Coronary artery (tissue), 2 donors: ENCODE data around the gene HOXD3.

ENCODE experiments used
- DNase-seq: peaks from one replicate; pipeline ENCODE4 v3.0.0-alpha.2; 2017; ENCODE audit warnings: low spot score
- H3K27ac ChIP-seq, 2 donors: fragments of 200-600 bp; sonication (generic); one replicate each; pipeline ENCODE4 v1.5.1; 2016 to 2019
- H3K4me3 ChIP-seq: fragments of 200-600 bp; sonication (generic); 2 replicates; pipeline ENCODE4 v1.5.1; 2016; ENCODE audit warnings: mild to moderate bottlenecking, moderate library complexity
- TF ChIP-seq, protein P1 (sequence below): fragments of 200-600 bp; sonication (generic); IDR thresholded peaks from one replicate; pipeline ENCODE4 v1.5.1; 2019; ENCODE audit warnings: antibody characterized with exemption

HOXD3 gene

DNA sequence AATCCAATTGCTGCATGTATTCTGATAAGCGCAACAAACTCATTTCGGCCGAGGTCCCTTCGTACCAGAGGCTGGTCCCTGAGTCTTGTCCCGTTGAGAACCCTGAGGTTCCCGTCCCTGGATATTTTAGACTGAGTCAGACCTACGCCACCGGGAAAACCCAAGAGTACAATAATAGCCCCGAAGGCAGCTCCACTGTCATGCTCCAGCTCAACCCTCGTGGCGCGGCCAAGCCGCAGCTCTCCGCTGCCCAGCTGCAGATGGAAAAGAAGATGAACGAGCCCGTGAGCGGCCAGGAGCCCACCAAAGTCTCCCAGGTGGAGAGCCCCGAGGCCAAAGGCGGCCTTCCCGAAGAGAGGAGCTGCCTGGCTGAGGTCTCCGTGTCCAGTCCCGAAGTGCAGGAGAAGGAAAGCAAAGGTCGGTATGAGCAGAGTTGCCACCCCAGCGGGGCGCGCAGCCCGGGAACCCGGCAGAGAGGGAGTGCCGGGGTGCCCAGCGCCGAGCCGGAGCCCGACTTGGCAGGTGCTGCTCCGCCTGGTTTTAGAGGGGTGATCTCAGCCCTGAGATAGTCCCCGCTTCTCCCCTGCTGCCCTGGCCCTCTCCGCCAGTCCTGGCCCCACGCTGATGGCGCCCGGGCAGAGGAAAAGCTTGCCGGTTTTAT lies 39.8 kb upstream of the HOXD3 start:
- H3K4me3 ChIP-seq = no peak overlapping the region
- DNase-seq = no peak
- TF ChIP-seq, protein P1, sequence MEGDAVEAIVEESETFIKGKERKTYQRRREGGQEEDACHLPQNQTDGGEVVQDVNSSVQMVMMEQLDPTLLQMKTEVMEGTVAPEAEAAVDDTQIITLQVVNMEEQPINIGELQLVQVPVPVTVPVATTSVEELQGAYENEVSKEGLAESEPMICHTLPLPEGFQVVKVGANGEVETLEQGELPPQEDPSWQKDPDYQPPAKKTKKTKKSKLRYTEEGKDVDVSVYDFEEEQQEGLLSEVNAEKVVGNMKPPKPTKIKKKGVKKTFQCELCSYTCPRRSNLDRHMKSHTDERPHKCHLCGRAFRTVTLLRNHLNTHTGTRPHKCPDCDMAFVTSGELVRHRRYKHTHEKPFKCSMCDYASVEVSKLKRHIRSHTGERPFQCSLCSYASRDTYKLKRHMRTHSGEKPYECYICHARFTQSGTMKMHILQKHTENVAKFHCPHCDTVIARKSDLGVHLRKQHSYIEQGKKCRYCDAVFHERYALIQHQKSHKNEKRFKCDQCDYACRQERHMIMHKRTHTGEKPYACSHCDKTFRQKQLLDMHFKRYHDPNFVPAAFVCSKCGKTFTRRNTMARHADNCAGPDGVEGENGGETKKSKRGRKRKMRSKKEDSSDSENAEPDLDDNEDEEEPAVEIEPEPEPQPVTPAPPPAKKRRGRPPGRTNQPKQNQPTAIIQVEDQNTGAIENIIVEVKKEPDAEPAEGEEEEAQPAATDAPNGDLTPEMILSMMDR = no peak
- H3K27ac ChIP-seq = no peak overlapping the region

DNA sequence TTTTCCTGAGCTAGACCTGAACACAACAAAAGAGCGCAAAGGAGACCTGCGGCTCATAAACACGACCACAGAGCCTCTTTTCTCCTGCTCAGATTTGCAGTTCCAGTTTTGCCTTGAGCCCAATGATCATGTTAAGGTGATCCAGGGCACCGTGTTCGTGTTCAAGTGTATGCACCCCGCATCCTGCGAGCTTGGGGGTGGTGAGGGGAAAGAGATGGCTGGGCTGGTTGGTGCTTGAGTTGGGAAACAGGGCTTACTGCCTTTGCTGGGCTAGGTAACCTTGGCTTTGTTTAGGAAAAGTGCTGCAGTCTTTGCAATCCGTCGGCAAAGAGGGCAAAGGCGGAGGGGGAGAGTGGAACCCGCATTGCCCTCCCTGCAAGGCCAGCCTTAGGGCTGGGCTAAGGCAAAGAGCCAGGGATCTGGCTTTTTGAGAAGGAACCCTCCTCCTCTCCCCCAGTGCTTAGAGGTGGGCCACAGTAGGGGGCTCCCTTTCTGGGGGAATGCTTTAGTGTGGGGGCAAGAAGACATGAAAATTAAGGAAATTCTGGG lies 39.2 kb upstream of the HOXD3 start:
- no peak overlapping the region for H3K27ac ChIP-seq
- TF ChIP-seq, protein P1 = no peak
- H3K4me3 ChIP-seq = no peak overlapping the region
- DNase-seq = no peak

DNA sequence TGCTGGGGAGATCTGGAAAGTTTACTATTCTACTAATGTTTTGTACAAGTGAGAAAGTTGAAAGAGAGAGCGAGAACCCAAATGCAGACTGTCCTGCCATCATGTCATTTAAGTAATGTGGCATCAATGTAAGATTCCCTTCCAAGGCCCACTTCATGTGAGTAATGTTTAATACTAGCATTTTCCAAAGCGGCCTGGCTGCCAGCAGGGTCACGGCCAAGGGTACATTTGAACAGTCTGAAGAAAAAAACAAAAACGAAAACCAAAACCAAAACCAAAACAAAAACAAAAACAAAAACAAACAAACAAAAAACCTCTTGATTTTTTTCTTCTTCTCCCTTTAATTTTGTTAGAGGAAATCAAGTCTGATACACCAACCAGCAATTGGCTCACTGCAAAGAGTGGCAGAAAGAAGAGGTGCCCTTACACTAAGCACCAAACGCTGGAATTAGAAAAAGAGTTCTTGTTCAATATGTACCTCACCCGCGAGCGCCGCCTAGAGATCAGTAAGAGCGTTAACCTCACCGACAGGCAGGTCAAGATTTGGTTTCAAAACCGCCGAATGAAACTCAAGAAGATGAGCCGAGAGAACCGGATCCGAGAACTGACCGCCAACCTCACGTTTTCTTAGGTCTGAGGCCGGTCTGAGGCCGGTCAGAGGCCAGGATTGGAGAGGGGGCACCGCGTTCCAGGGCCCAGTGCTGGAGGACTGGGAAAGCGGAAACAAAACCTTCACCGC lies 38.3 kb upstream of the HOXD3 start:
- no peak for DNase-seq
- Histone ChIP-seq H3K27ac (no peak overlapping the region), H3K4me3 (no peak overlapping the region)
- TF ChIP-seq, protein P1 = no peak

DNA sequence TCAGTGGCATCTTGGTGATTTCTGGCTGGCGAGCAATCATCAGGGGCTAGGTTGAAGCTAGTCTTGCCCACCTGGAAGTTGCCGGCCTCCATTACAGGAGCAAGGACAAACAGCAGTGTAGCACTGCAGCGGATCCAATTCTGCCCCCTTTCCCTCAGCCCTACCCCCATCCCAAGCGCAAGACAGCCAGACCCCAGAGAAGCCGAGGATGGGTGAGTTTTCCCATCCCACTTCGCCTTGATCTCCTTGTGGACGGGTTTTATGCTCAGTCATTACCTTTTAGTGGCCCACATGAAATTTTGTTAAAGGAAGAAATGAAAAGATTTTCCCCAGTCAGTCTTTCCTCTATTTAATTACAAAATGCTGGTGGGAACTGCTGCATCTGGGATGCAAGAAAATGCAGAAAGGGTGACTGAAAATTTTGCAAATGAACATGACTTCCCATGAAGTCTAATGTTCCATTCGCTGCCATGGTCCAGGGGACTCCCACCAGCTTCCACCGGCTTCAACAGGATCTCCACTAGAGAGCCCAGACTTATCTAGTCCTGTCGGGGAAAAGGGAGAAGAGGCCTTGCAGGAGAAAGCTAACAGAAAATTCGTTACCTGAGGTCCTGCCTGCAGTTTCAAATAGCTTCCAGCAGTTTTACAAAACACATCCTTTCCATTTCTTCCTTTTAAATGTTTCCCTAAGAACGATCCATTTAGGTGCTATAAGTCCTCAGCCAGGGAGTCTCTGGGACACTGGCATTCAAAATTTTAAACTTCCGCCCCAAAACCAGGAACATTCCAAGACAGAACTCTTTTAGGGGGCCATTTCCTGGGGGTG lies 36.5 kb upstream of the HOXD3 start:
- DNase-seq = no peak
- no peak overlapping the region for H3K27ac ChIP-seq

DNA sequence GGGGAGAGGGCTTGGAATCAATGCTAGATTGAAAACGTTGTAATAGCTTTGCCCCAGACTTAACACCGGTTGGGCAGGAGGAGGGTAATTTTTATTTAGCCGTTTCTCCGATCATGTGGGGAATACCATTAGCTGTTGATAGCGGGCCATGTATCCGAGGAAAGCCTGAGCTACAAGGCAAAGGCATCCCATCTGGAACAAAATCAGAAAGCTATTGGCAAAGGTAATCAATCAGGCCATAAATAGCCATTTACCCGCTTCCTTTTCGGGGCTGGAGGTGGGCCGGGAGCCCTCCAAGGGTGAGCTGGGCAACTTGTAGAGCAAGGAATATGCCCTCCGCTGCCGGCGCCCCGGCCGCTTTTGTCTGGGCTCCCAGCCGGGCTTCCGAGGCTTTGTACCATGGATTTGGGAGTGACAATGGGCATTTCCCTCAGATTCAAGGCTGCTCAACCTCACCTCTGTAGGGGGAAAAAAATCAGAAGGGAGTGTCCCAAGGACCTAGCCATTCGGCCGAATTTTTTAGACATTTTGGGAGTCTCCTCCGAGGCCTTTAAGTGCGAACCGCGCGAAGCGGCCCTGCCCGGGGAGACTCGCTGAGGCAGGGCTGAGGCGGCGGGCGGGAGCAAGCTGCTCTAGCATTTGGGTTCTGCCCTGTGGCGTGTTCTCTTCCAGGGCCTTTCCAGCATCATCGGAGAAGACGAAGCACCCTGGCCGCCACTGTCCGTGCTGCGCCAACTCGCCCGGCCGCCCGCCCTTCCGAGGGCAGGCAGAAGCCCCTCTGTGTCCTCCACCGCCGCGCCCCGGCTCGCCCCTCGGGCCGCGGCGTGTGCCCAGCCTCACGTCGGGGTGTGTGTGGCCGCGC lies 35.7 kb upstream of the HOXD3 start:
- Histone ChIP-seq H3K4me3 (peak overlapping the region; percentile 75), H3K27ac (no peak overlapping the region)
- no peak for DNase-seq
- TF ChIP-seq, protein P1 = no peak

More for the DNA sequence above, 36.5 kb upstream of the HOXD3 start:
- TF ChIP-seq, protein P1 = no peak
- no peak overlapping the region for H3K4me3 ChIP-seq

DNA sequence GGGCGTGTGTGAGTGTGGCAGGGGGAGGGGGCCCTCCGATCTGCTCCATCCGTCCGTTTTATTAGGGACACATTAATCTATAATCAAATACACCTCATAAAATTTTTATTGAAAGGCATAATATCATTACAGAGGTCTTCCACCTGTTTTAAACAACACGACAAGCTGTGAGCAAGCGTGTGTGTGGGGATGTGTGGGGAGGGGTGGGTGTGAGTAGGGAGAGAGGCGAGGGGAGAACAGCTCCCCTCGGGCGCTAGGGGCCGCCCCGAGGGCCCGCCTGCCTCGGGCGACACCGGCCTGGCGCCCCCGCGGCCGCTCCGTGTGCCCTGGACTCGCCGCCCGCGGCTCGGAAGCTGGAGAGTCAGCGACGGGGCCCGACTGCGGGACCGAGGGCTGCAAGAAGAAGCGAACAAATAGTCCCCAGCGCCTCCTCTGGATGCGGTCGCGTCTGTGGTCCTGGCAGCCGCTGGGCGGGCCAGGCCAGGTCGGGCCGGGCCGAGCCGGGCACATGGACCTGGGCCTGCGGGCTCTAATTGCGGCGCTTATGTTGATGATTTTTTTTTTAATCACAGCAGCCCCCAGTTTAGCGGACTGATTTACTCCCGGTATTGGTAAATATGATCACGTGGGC lies 34.9 kb upstream of the HOXD3 start:
- no peak for DNase-seq
- Histone ChIP-seq H3K4me3 (peak overlapping the region; percentile 75), H3K27ac (no peak overlapping the region)
- TF ChIP-seq, protein P1 = no peak
